ENCODE results near the gene TRHDE. TPM values are rescaled to one million over a fixed set of nuclear protein-coding genes. Genes with fewer than 3 reads are reported as not detected.

The TRHDE gene
- total RNA-seq, 1 donor: 33.7 TPM

- no peak overlapping the region for H3K4me3 ChIP-seq (ENCODE audit: low read depth, low read length)
- no peak for DNase-seq (ENCODE audit: low read depth)
- TF ChIP-seq, protein P1, sequence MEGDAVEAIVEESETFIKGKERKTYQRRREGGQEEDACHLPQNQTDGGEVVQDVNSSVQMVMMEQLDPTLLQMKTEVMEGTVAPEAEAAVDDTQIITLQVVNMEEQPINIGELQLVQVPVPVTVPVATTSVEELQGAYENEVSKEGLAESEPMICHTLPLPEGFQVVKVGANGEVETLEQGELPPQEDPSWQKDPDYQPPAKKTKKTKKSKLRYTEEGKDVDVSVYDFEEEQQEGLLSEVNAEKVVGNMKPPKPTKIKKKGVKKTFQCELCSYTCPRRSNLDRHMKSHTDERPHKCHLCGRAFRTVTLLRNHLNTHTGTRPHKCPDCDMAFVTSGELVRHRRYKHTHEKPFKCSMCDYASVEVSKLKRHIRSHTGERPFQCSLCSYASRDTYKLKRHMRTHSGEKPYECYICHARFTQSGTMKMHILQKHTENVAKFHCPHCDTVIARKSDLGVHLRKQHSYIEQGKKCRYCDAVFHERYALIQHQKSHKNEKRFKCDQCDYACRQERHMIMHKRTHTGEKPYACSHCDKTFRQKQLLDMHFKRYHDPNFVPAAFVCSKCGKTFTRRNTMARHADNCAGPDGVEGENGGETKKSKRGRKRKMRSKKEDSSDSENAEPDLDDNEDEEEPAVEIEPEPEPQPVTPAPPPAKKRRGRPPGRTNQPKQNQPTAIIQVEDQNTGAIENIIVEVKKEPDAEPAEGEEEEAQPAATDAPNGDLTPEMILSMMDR (IDR thresholded peaks at IDR 0.05; ENCODE audit: insufficient read depth, low read depth, low read length): no peak
Observed at GRCh38 chr12:72574138-72574537, 302.0 kb downstream of the TRHDE start.

DNA sequence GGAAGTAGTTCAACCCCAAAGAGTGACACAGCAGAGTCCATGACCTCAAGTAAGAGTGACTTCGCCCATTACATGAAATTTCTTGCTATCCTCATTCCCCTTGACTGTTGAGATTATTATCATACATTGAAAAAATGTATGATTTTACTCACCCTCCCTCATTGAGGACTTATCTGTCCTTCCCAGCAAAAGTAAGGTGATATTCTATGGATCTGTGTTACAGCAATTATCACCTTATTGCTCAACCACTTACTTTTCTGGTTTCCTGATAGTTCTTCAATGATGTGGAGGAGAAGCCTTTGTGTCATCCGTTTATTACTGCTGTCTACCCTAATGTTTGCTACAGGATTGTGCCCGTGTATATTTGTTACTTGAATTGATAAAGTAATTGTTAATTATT, 306.2 kb downstream of the TRHDE start:
- no peak for DNase-seq (ENCODE audit: low read depth)

GRCh38 chr12:72586456-72586855, 314.3 kb downstream of the TRHDE start:
- TF ChIP-seq, protein P1 (IDR thresholded peaks at IDR 0.05; ENCODE audit: insufficient read depth, low read depth, low read length): no peak
- H3K4me3 ChIP-seq (ENCODE audit: low read depth, low read length): no peak overlapping the region
- no peak for DNase-seq (ENCODE audit: low read depth)

More for the DNA sequence above, 306.2 kb downstream of the TRHDE start:
- no peak overlapping the region for H3K4me3 ChIP-seq (ENCODE audit: low read depth, low read length)
- TF ChIP-seq, protein P1 (IDR thresholded peaks at IDR 0.05; ENCODE audit: insufficient read depth, low read depth, low read length): no peak

- TF ChIP-seq, protein P1 (IDR thresholded peaks at IDR 0.05; ENCODE audit: insufficient read depth, low read depth, low read length): no peak
- no peak overlapping the region for H3K4me3 ChIP-seq (ENCODE audit: low read depth, low read length)
- DNase-seq (ENCODE audit: low read depth): no peak
Observed at GRCh38 chr12:72602581-72602980, 330.4 kb downstream of the TRHDE start.

GRCh38 chr12:72605975-72606374, 333.8 kb downstream of the TRHDE start:
- H3K4me3 ChIP-seq (ENCODE audit: low read depth, low read length): no peak overlapping the region
- TF ChIP-seq, protein P1 (IDR thresholded peaks at IDR 0.05; ENCODE audit: insufficient read depth, low read depth, low read length): no peak
- no peak for DNase-seq (ENCODE audit: low read depth)

DNA sequence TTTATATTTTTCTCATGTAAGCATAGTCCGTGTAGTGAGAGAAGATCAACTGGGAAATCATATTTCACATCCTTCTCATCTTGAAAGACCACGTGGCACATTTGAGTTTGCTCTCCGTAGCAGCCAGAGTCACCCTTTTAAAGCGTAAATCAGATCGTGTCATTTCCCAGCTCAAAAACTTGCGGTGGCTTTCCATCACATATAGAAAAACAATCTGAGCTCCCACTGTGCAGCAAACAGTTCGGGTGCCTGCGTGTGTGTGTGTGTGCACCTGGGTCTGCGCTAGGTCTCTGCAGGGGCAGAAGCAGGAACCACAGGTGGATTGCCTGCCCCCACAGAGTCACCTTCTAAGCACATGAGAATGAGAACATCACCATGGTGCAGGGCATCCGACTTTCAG, 338.2 kb downstream of the TRHDE start:
- TF ChIP-seq, protein P1 (IDR thresholded peaks at IDR 0.05; ENCODE audit: insufficient read depth, low read depth, low read length): no peak
- DNase-seq (ENCODE audit: low read depth): no peak
- H3K4me3 ChIP-seq (ENCODE audit: low read depth, low read length): no peak overlapping the region

- DNase-seq (ENCODE audit: low read depth): no peak
- no peak overlapping the region for H3K4me3 ChIP-seq (ENCODE audit: low read depth, low read length)
- TF ChIP-seq, protein P1 (IDR thresholded peaks at IDR 0.05; ENCODE audit: insufficient read depth, low read depth, low read length): no peak
Observed at GRCh38 chr12:72610854-72611358, 338.7 kb downstream of the TRHDE start.

All from fibroblast of villous mesenchyme (primary cell).